ENCODE measurements around the gene TMEM45A.
A peak's percentile ranks its signal among the peaks of the same experiment; 100 is the strongest.
"Not testable (repeated sequence)": the region's sequence is repeated elsewhere in the genome, so short reads cannot be mapped to it uniquely, and the experiment has no call there.

The TMEM45A gene

DNA sequence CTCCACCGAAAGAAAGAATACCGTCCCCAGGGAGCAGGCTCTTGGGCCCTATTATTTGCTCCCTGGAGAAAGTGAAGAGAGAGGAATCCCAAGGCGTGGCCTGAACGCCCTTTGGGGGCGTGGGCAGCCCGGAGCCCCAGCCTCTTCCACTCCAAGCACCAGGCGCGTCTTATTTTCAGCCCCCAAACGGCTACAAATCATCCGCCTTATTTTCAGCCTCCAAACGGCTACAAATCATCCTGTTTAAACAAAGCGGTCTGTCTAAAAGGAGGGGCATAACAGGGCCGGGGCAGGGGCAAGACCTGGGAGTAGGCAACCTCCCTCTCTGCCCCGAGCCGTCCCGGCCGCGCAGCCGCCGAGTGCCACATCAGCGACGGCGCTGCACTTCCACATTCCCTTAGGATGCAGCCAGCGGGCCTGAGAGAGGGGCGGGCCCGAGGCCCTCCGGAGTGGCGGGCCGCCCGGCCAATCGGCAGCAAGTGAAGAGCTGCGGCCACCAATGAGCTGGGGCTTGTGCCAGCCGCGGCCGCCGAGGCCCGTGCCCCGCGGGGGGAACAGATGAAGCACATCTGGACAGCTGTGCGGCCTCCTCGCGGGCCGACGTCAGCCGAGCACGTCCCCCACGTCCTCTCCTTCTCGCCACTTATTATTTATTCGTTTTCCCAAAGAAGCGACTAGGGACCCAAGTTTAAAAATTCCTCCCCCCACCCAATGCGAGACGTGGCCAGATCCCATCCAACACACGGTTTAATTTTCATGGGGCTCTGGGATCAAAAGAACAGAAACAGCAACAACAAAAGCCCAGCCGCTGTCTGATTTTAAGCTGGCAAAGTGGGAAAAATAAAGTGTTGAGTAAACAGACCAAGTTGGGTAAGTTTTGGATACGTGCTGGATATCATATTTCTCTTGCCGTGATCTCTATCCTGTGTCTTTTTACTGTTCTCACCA, at the start of gene TMEM45A:
TSS of gene TMEM45A (plus strand) at position 561 of the 948 bp plus-strand sequence. CDS start 62,593 bp downstream, outside the sequence.
- H3K27ac ChIP-seq = no peak within 1 kb of the TSS
- H3K4me1 ChIP-seq = 0 out of 2 replicates have a peak, but pooled peaks cover 5% of the 10 kb centered on the region
- H4K20me1 ChIP-seq = no peaks in the 10 kb centered on the region
- TF ChIP-seq Cebpa-rat (IDR thresholded peaks at IDR 0.05) = no peak
- 0 out of 2 replicates have a peak within 1 kb of the TSS, but pooled peaks have one; percentile 12 for H3K9ac ChIP-seq
- H3K27me3 ChIP-seq = 0 out of 2 replicates have a peak, but pooled peaks cover 4% of the 10 kb centered on the region
- peak within 1 kb of the TSS; percentile 61 for H3K4me3 ChIP-seq
- H3K4me2 ChIP-seq = peak within 1 kb of the TSS; percentile 63
- H3K9me3 ChIP-seq = 0 out of 2 replicates have a peak, but pooled peaks cover 7% of the 10 kb centered on the region
- H3K36me3 ChIP-seq = no peaks in the 10 kb centered on the region

GRCh38 chr3:100443690-100444089, 48.7 kb upstream of the TMEM45A start:
- H3K36me3 ChIP-seq = no peaks in the 10 kb centered on the region
- TF ChIP-seq Cebpa-rat (IDR thresholded peaks at IDR 0.05) = no peak
- H3K27me3 ChIP-seq = no peaks in the 10 kb centered on the region
- H3K27ac ChIP-seq = no peak overlapping the region
- H3K4me2 ChIP-seq = no peak overlapping the region
- H4K20me1 ChIP-seq = no peaks in the 10 kb centered on the region
- H3K9me3 ChIP-seq = peaks cover 19% of the 10 kb centered on the region
- no peak overlapping the region for H3K9ac ChIP-seq
- no peaks in the 10 kb centered on the region for H3K4me1 ChIP-seq
- H3K4me3 ChIP-seq = no peak overlapping the region

DNA sequence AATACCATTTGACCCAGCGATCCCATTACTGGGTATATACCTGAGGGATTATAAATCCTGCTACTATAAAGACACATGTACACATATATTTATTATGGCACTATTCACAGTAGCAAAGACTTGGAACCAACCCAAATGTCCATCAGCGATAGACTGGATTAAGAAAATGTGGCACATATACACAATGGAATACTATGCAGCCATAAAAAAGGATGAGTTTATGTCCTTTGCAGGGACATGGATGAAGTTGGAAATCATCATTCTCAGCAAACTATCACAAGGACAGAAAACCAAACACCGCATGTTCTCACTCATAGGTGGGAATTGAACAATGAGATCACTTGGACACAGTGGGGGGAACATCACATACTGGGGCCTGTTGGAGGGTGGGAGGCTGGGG, 45.4 kb upstream of the TMEM45A start:
- not testable (repeated sequence) for H3K36me3 ChIP-seq, H3K27ac ChIP-seq, H4K20me1 ChIP-seq, H3K4me2 ChIP-seq, H3K4me1 ChIP-seq, H3K27me3 ChIP-seq, H3K9ac ChIP-seq, H3K4me3 ChIP-seq
- H3K9me3 ChIP-seq = peaks cover 19% of the 10 kb centered on the region

GRCh38 chr3:100448079-100448478, 44.3 kb upstream of the TMEM45A start:
- no peaks in the 10 kb centered on the region for H3K4me1 ChIP-seq
- no peak overlapping the region for H3K9ac ChIP-seq
- H4K20me1 ChIP-seq = no peaks in the 10 kb centered on the region
- no peaks in the 10 kb centered on the region for H3K27me3 ChIP-seq
- H3K36me3 ChIP-seq = no peaks in the 10 kb centered on the region
- no peak for TF ChIP-seq Cebpa-rat (IDR thresholded peaks at IDR 0.05)
- H3K27ac ChIP-seq = no peak overlapping the region
- no peak overlapping the region for H3K4me2 ChIP-seq
- peaks cover 19% of the 10 kb centered on the region for H3K9me3 ChIP-seq
- no peak overlapping the region for H3K4me3 ChIP-seq

- Histone ChIP-seq H4K20me1 (no peaks in the 10 kb centered on the region), H3K9ac (no peak overlapping the region), H3K4me2 (no peak overlapping the region), H3K27ac (no peak overlapping the region), H3K4me3 (no peak overlapping the region), H3K9me3 (peaks cover 19% of the 10 kb centered on the region), H3K27me3 (no peaks in the 10 kb centered on the region), H3K36me3 (no peaks in the 10 kb centered on the region), H3K4me1 (no peaks in the 10 kb centered on the region)
- TF ChIP-seq Cebpa-rat (IDR thresholded peaks at IDR 0.05) = no peak
Measured at GRCh38 chr3:100449214-100449613, 43.2 kb upstream of the TMEM45A start.

GRCh38 chr3:100454677-100455076, 37.7 kb upstream of the TMEM45A start:
- Histone ChIP-seq H3K9ac (no peak overlapping the region), H3K36me3 (no peaks in the 10 kb centered on the region), H3K4me1 (peaks cover 22% of the 10 kb centered on the region), H3K27ac (no peak overlapping the region), H3K27me3 (no peaks in the 10 kb centered on the region), H3K9me3 (no peaks in the 10 kb centered on the region), H4K20me1 (no peaks in the 10 kb centered on the region), H3K4me2 (no peak overlapping the region), H3K4me3 (no peak overlapping the region)
- TF ChIP-seq Cebpa-rat (IDR thresholded peaks at IDR 0.05) = no peak

DNA sequence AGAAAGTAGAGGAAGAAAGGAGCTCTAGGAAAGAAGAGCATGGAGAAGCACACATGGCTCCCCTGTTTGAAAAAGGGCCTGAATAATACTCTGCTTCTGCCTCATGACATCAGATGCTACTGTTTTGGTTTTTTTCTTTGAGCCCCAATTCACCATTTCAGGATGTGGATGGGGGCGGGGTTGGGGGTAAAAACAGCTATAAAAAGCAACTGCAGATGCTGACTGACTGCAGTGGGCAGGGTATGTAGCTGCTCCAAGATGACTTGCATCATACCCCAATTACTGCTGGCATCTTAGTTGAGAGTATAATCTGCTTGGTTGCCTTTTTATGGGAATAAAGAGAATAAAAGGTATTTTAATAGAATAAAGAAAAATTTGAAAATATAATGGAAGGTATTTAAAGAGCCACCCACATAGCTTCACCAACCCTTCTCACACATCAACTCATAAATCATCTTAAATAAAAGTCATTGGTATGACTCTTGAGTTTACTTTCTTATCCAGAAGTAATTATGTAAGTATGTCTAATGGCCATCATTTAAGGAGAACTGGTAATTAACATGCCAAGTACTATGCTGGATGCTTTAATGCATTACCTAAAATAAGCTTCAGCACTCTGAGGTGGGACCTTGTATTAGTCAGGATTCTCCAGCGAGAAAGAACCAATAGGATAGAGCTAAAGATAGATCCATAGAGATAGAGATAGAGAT, 36.4 kb upstream of the TMEM45A start:
- no peaks in the 10 kb centered on the region for H3K9me3 ChIP-seq
- H3K36me3 ChIP-seq = no peaks in the 10 kb centered on the region
- peak overlapping the region; percentile 36 for H3K27ac ChIP-seq
- H3K4me2 ChIP-seq = peak overlapping the region; percentile 71
- H3K9ac ChIP-seq = no peak overlapping the region
- no peak for TF ChIP-seq Cebpa-rat (IDR thresholded peaks at IDR 0.05)
- no peaks in the 10 kb centered on the region for H4K20me1 ChIP-seq
- H3K4me3 ChIP-seq = no peak overlapping the region
- no peaks in the 10 kb centered on the region for H3K27me3 ChIP-seq
- peaks cover 22% of the 10 kb centered on the region for H3K4me1 ChIP-seq

DNA sequence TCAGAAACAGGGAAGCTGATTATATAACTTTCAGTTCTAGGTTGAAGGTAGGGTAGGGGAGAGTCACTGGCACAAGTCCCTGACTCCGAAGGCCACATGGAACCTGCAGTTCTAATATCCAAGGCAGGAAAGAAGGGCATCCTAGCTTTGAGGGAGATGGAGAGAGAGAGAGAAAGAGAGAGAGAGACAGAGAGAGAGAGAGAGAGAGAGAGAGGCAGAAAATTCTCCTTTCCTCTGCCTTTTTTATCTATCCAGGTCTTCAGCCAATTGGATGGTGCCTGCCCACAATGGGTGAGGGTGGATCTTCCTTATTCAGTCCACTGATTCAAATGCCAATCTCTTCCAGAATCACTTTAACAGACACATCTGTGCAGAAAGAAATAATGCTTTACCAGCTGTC, 35.7 kb upstream of the TMEM45A start:
- 0 out of 2 replicates have a peak overlapping the region, but pooled peaks have one; percentile 14 for H3K27ac ChIP-seq
- H4K20me1 ChIP-seq = no peaks in the 10 kb centered on the region
- H3K9ac ChIP-seq = no peak overlapping the region
- no peak overlapping the region for H3K4me3 ChIP-seq
- peaks cover 22% of the 10 kb centered on the region for H3K4me1 ChIP-seq
- H3K27me3 ChIP-seq = no peaks in the 10 kb centered on the region
- no peaks in the 10 kb centered on the region for H3K36me3 ChIP-seq
- peak overlapping the region; percentile 71; the same call in 1 of the 2 replicates for H3K4me2 ChIP-seq
- no peak for TF ChIP-seq Cebpa-rat (IDR thresholded peaks at IDR 0.05)
- H3K9me3 ChIP-seq = no peaks in the 10 kb centered on the region

GRCh38 chr3:100457811-100458210, 34.6 kb upstream of the TMEM45A start:
- no peak overlapping the region for H3K9ac ChIP-seq
- H3K27ac ChIP-seq = no peak overlapping the region
- H3K27me3 ChIP-seq = no peaks in the 10 kb centered on the region
- no peak overlapping the region for H3K4me3 ChIP-seq
- no peaks in the 10 kb centered on the region for H4K20me1 ChIP-seq
- TF ChIP-seq Cebpa-rat (IDR thresholded peaks at IDR 0.05) = no peak
- no peaks in the 10 kb centered on the region for H3K9me3 ChIP-seq
- no peaks in the 10 kb centered on the region for H3K36me3 ChIP-seq
- H3K4me2 ChIP-seq = no peak overlapping the region
- peaks cover 22% of the 10 kb centered on the region for H3K4me1 ChIP-seq

DNA sequence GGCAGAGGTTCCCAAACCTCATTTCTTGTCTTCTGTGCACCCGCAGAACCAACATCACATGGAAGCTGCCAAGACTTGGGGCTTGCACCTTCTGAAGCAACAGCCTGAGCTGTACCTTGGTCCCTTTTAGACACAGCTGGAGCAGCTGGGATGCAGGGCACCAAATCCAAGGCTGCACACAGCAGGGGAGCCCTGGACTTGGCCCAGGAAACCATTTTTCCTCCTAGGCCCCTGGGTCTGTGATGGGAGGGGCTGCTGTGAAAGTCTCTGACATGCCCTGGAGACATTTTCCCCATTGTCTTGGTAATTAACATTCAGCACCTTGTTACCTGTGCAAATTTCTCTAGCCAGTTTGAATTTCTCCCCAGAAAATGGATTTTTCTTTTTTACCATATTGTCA, 33.6 kb upstream of the TMEM45A start:
- Histone ChIP-seq H4K20me1 (no peaks in the 10 kb centered on the region), H3K4me1 (peaks cover 22% of the 10 kb centered on the region), H3K27ac (no peak overlapping the region), H3K9me3 (no peaks in the 10 kb centered on the region), H3K36me3 (no peaks in the 10 kb centered on the region), H3K4me2 (no peak overlapping the region), H3K27me3 (no peaks in the 10 kb centered on the region), H3K4me3 (no peak overlapping the region), H3K9ac (no peak overlapping the region)
- TF ChIP-seq Cebpa-rat (IDR thresholded peaks at IDR 0.05) = no peak

Measured in BLaER1 (cell line).